ENCODE data around the gene PRR36. TPM values are rescaled to one million over a fixed set of nuclear protein-coding genes. Genes with fewer than 3 reads are reported as not detected.

The PRR36 gene
- total RNA-seq, 4 donors from 2014 or later: 0.72 to 0.93 (median 0.83) TPM

DNA sequence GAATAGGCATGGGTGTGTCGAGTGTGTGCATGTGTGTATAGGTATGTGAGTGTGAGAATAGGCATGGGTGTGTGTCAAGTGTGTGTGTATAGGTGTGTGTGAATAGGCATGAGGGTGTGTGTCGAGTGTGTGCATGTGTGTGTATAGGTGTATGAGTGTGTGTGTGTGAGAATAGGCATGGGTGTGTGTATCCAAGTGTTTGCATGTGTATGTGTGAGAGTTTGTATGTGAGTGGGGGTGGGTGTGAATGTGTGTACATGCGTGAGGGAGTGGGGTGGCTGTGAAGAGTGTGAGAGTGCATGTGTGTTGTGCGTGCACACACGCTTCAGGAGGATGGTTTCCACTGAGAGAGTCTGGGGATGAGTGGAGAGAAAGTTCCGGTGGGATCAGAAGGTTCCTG is 30.7 kb downstream of the PRR36 start:
- intact Hi-C loops (cut with DNase I; ENCODE audit: low total_unique reads): loop anchor here (5.0 kb wide), 1 partner anchor 1671 kb away; no protein-coding TSS in a partner anchor
- no peak for DNase-seq (ENCODE audit: low spot score in 2 of 2)
- TF ChIP-seq POLR2A (IDR thresholded peaks at IDR 0.05): no peak
- TF ChIP-seq, protein P1, sequence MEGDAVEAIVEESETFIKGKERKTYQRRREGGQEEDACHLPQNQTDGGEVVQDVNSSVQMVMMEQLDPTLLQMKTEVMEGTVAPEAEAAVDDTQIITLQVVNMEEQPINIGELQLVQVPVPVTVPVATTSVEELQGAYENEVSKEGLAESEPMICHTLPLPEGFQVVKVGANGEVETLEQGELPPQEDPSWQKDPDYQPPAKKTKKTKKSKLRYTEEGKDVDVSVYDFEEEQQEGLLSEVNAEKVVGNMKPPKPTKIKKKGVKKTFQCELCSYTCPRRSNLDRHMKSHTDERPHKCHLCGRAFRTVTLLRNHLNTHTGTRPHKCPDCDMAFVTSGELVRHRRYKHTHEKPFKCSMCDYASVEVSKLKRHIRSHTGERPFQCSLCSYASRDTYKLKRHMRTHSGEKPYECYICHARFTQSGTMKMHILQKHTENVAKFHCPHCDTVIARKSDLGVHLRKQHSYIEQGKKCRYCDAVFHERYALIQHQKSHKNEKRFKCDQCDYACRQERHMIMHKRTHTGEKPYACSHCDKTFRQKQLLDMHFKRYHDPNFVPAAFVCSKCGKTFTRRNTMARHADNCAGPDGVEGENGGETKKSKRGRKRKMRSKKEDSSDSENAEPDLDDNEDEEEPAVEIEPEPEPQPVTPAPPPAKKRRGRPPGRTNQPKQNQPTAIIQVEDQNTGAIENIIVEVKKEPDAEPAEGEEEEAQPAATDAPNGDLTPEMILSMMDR (IDR thresholded peaks at IDR 0.05): no peak
- no peak overlapping the region for H3K4me3 ChIP-seq (ENCODE audit: low read depth, poor library complexity, severe bottlenecking)
- WGBS, 2 donors: 93 to 94% methylated on average over 6 of the region's 6 CpGs

DNA sequence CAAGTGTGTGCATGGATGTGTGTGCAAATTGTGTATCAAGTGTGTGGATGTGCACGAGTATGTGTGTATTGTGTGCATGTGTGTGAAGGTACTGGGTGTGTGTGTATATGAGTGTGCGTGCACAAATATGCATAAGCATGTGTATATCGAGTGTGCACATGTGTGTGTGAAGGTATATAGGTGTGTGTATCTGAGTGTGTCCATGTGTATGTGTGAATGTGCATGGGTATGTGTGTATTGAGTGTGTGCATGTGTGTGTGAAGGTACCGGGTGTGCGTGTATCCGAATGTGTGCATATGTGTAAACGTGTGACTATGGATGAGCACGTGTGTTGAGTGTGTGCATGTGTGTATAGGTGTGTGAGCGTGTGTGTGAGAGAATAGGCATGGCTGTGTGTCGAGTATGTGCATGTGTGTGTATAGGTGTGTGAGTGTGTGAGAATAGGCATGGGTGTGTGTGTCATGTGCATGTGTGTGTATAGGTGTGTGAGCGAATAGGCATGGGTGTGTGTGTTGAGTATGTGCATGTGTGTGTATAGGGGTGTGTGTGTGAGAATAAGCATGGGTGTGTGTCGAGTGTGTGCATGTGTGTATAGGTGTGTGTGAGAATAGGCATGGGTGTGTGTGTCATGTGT is 31.4 kb downstream of the PRR36 start:
- H3K4me3 ChIP-seq (ENCODE audit: low read depth, poor library complexity, severe bottlenecking): no peak overlapping the region
- no peak for DNase-seq (ENCODE audit: low spot score in 2 of 2)
- WGBS, 2 donors: 95% methylated on average over 12 of the region's 12 CpGs
- TF ChIP-seq, protein P1 (IDR thresholded peaks at IDR 0.05): no peak
- no peak for TF ChIP-seq POLR2A (IDR thresholded peaks at IDR 0.05)
- intact Hi-C loops (cut with DNase I; ENCODE audit: low total_unique reads): loop anchor here (5.0 kb wide), 1 partner anchor 1670 kb away; no protein-coding TSS in a partner anchor

- intact Hi-C loops (cut with DNase I; ENCODE audit: low total_unique reads): loop anchor here (5.0 kb wide), 1 partner anchor 1670 kb away; no protein-coding TSS in a partner anchor
- WGBS, 2 donors: 88% methylated on average over 9 to 11 of the region's 11 CpGs
- TF ChIP-seq, protein P1 (IDR thresholded peaks at IDR 0.05): no peak
- no peak for TF ChIP-seq POLR2A (IDR thresholded peaks at IDR 0.05)
- no peak for DNase-seq (ENCODE audit: low spot score in 2 of 2)
- H3K4me3 ChIP-seq (ENCODE audit: low read depth, poor library complexity, severe bottlenecking): no peak overlapping the region
Measured at GRCh38 chr19:7841751-7842660, 32.2 kb downstream of the PRR36 start.

GRCh38 chr19:7840629-7841028 is 33.6 kb downstream of the PRR36 start:
- no peak for DNase-seq (ENCODE audit: low spot score in 2 of 2)
- intact Hi-C loops (cut with DNase I; ENCODE audit: low total_unique reads): loop anchor here (5.0 kb wide), 1 partner anchor 1668 kb away; no protein-coding TSS in a partner anchor
- WGBS, 2 donors: 80 to 86% methylated on average over 8 of the region's 8 CpGs
- TF ChIP-seq POLR2A (IDR thresholded peaks at IDR 0.05): no peak
- TF ChIP-seq, protein P1 (IDR thresholded peaks at IDR 0.05): no peak
- no peak overlapping the region for H3K4me3 ChIP-seq (ENCODE audit: low read depth, poor library complexity, severe bottlenecking)

DNA sequence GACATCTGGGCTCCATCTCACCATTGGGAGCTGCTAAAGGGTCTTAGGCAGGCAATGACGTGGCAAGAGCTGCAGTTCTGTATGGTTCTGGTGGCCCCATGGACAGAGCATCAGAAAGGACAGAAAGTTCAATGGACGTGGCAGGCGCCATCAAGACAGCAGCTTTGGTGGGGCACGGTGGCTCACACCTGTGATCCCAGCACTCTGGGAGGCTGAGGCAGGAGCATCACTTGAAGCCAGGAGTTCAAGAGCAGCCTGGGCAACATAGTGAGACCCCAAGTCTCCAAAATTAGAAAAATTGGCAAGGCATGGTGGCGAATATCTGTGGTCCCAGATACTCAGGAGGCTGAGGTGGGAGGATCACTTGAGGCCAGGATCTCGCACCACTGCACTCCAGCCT is 34.7 kb downstream of the PRR36 start:
- no peak for DNase-seq (ENCODE audit: low spot score in 2 of 2)
- WGBS, 2 donors: 95 to 96% methylated on average over 6 of the region's 6 CpGs
- H3K4me3 ChIP-seq (ENCODE audit: low read depth, poor library complexity, severe bottlenecking): no peak overlapping the region
- TF ChIP-seq POLR2A (IDR thresholded peaks at IDR 0.05): no peak
- TF ChIP-seq, protein P1 (IDR thresholded peaks at IDR 0.05): no peak
- intact Hi-C loops (cut with DNase I; ENCODE audit: low total_unique reads): no loop called here
